ENCODE results near the gene DCLK2. TPM values are rescaled to one million over a fixed set of nuclear protein-coding genes. Genes with fewer than 3 reads are reported as not detected.

DCLK2 gene
- total RNA-seq, 1 donor from 2014 or later: 49.2 TPM

DNA sequence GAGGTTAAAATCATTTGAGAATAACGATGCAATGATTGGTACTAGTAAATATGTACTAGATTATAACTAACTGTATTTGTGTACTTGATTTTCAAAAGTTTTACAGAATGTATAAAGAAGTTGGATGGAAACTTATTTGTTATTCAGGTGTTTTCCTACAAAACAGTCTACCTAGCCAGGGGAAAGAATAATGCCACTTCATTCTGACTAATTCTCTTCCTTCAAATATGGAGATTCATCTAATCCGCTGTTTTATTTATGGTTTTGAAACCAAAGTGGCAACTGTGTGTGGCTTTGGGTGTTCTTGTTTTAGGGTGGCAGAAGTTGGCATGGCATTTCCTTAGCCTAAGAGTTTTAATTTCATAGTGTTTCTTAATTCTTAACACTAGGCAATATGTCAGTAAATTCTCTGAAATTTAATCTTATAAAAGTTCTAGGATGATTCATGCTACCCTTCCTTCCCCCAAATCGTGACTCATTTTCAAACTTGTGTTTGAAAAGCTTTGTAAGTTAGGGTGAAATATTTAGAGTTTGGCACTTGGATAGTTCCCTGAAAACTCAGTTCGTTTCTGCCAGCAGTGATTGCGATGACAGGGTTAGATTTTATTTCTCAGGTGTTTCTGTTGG, 62.6 kb downstream of the DCLK2 start:
- Mint-ChIP-seq H3K9me3 (peaks cover 17% of the 10 kb centered on the region), H3K4me3 (no peak overlapping the region), H3K36me3 (peaks cover 19% of the 10 kb centered on the region), H3K4me1 (peaks cover 36% of the 10 kb centered on the region), H3K27ac (peak overlapping the region; percentile 59), H3K27me3 (ENCODE audit: low read depth) (no peaks in the 10 kb centered on the region)
- TF ChIP-seq, protein P1, sequence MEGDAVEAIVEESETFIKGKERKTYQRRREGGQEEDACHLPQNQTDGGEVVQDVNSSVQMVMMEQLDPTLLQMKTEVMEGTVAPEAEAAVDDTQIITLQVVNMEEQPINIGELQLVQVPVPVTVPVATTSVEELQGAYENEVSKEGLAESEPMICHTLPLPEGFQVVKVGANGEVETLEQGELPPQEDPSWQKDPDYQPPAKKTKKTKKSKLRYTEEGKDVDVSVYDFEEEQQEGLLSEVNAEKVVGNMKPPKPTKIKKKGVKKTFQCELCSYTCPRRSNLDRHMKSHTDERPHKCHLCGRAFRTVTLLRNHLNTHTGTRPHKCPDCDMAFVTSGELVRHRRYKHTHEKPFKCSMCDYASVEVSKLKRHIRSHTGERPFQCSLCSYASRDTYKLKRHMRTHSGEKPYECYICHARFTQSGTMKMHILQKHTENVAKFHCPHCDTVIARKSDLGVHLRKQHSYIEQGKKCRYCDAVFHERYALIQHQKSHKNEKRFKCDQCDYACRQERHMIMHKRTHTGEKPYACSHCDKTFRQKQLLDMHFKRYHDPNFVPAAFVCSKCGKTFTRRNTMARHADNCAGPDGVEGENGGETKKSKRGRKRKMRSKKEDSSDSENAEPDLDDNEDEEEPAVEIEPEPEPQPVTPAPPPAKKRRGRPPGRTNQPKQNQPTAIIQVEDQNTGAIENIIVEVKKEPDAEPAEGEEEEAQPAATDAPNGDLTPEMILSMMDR (IDR thresholded peaks at IDR 0.05; ENCODE audit: unreplicated experiment): no peak
- DNase-seq (ENCODE audit: low spot score in 2 of 2, unreplicated experiment in 2 of 2): no peak

- Mint-ChIP-seq H3K27ac (peak overlapping the region; percentile 59), H3K27me3 (ENCODE audit: low read depth) (no peaks in the 10 kb centered on the region), H3K4me3 (no peak overlapping the region), H3K36me3 (peaks cover 12% of the 10 kb centered on the region), H3K4me1 (peaks cover 37% of the 10 kb centered on the region), H3K9me3 (peaks cover 11% of the 10 kb centered on the region)
- TF ChIP-seq, protein P1 (IDR thresholded peaks at IDR 0.05; ENCODE audit: unreplicated experiment): no peak
- DNase-seq (ENCODE audit: low spot score in 2 of 2, unreplicated experiment in 2 of 2): no peak
These were observed 63.5 kb downstream of the DCLK2 start for GRCh38 chr4:150141756-150142155.

DNA sequence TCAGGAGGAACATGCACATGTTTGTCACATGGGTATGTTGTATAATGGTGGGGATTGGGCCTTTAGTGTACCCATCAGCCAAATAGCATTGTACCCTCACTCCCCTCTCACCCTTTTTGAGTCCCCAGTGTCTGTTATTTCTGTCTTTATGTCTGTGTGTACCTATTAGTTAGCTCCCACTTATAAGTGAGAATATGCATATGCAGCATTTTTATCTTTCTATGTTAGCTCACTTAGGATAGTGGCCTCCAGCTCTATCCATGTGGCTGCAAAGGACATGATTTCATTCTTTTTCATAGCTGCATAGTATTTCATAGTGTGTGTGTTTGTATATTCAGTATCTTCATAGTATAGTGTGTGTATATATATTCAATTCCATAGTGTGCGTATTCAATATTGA, 64.6 kb downstream of the DCLK2 start:
- Mint-ChIP-seq H3K27me3 (ENCODE audit: low read depth) (no peaks in the 10 kb centered on the region), H3K36me3 (peaks cover 12% of the 10 kb centered on the region), H3K27ac (no peak overlapping the region), H3K9me3 (peaks cover 11% of the 10 kb centered on the region), H3K4me1 (peaks cover 37% of the 10 kb centered on the region), H3K4me3 (no peak overlapping the region)
- TF ChIP-seq, protein P1 (IDR thresholded peaks at IDR 0.05; ENCODE audit: unreplicated experiment): no peak
- no peak for DNase-seq (ENCODE audit: low spot score in 2 of 2, unreplicated experiment in 2 of 2)

DNA sequence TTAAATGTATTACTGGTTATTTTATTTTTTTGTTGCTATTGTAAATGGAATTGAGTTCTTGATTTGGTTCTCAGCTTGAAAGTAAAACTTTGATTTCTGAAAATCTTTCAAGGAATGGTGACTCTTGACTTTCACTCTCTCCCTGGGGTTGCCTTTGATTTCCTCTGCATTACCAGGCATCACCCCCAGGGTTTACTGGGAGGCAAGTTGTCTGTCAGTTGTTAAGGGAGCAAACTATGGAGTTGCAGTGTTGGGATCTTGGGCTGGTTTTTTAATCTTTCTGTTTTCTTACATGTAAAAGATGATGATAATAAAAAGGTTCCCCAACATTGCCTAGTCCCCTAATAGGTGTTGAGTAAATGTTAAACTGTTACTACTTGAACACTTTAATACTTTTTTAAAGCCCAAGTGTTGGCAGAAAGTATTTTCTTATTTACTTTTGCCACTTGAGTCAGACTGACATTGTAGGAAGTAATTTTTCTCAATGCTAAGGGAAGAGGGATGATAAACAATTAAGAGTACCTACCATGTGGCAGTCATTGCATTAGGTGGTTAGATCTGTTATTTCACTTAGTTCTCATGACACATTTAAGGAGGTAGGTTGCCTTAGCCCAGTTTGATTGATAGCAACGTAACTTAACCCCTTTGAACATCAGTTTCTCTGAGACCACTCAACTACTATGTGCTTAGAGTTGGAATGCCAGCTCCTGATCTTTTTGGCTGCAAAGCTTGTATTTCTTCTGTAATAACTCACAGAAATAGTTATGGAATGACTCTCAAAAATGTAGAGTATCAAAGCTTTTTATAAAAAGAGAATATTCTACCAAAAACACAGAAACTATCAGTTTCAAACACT, 67.1 kb downstream of the DCLK2 start:
- TF ChIP-seq, protein P1 (IDR thresholded peaks at IDR 0.05; ENCODE audit: unreplicated experiment): peak; percentile 55
- H3K4me3 Mint-ChIP-seq: no peak overlapping the region
- H3K9me3 Mint-ChIP-seq: peaks cover 11% of the 10 kb centered on the region
- no peaks in the 10 kb centered on the region for H3K27me3 Mint-ChIP-seq (ENCODE audit: low read depth)
- H3K36me3 Mint-ChIP-seq: peaks cover 12% of the 10 kb centered on the region
- peaks cover 40% of the 10 kb centered on the region for H3K4me1 Mint-ChIP-seq
- no peak for DNase-seq (ENCODE audit: low spot score in 2 of 2, unreplicated experiment in 2 of 2)
- peak overlapping the region; percentile 55 for H3K27ac Mint-ChIP-seq

GRCh38 chr4:150145946-150146340, 67.7 kb downstream of the DCLK2 start:
- TF ChIP-seq, protein P1 (IDR thresholded peaks at IDR 0.05; ENCODE audit: unreplicated experiment): no peak
- peak overlapping the region; percentile 28 for H3K27ac Mint-ChIP-seq
- peaks cover 42% of the 10 kb centered on the region for H3K4me1 Mint-ChIP-seq
- peaks cover 11% of the 10 kb centered on the region for H3K9me3 Mint-ChIP-seq
- H3K36me3 Mint-ChIP-seq: peaks cover 12% of the 10 kb centered on the region
- no peak for DNase-seq (ENCODE audit: low spot score in 2 of 2, unreplicated experiment in 2 of 2)
- H3K4me3 Mint-ChIP-seq: no peak overlapping the region
- no peaks in the 10 kb centered on the region for H3K27me3 Mint-ChIP-seq (ENCODE audit: low read depth)
